ENCODE results near the gene TFEB.

DNA sequence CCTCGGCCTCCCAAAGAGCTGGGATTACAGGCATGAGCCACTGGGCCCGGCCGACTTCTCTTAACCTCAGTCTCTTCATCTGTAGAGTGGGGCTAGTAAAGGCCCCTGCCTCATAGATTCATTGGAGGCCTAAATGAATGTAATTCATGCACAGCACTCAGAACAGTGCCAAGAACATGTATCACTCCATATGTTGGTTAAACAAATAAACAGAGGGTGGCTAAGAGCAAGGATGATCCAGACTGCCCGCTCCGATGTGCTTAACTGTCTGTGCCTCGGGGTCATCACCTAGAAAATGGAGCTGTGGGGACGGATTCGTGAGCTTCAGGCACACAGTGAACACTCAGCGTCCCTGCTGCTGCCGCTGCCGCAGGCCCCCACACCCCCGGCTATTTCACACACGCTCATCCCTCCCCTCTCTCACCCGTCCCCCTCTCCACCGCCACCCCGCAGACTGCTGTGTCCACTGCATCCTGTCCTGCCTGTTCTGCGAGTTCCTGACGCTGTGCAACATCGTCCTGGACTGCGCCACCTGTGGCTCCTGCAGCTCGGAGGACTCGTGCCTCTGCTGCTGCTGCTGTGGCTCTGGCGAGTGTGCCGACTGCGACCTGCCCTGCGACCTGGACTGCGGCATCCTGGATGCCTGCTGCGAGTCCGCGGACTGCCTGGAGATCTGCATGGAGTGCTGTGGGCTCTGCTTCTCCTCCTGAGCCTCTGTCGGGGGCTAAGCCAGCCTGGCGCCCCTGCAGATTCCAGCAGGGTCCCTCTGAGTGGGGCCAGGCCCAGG is 82.3 kb downstream of the TFEB start:
- TF ChIP-seq POLR2A (IDR thresholded peaks at IDR 0.05; ENCODE audit: low read depth, low read length) (no peak), POLR2AphosphoS5 (IDR thresholded peaks at IDR 0.05; ENCODE audit: low read depth, low read length) (no peak), TAF1 (IDR thresholded peaks at IDR 0.05; ENCODE audit: low read depth, low read length) (no peak)
